HEK293 (cell line): ENCODE data around the gene RASL11A.

Experiments used
- CTCF ChIA-PET: fragments of 350-600 bp; formaldehyde crosslinking; extraction: SDS; loops from one replicate; lab custom pipeline; 2021; ENCODE audit warnings: antibody characterized with exemption; lab: Yijun Ruan, JAX
- POLR2A ChIA-PET: fragments of 300-600 bp; formaldehyde crosslinking; extraction: SDS; loops from one replicate; lab custom pipeline; 2020; ENCODE audit warnings: antibody characterized with exemption, inconsistent platforms; lab: Yijun Ruan, JAX
- H3K27ac ChIP-seq: fragments of 200-500 bp; sonication (Bioruptor generic); 2 replicates; pipeline ENCODE4 v1.5.1; 2014; ENCODE audit warnings: low read depth, low read length, control low read depth, inconsistent platforms; ENCODE audit errors: extremely low read depth
- H3K36me3 ChIP-seq, 2 experiments: fragments of 200-500 bp in 1 of 2; sonication (Bioruptor generic) in 1 of 2; 1 replicate in 1 of 2; 2 replicates in 1 of 2; pipeline ENCODE4 v1.5.1; 2014 to 2017; ENCODE audit warnings: inconsistent platforms in 2 of 2, low read length in 2 of 2; ENCODE audit not compliant: control insufficient read depth in 2 of 2, insufficient read depth in 1 of 2
- H3K4me1 ChIP-seq: fragments of 200-500 bp; sonication (Bioruptor generic); 2 replicates; pipeline ENCODE4 v1.5.1; 2014; ENCODE audit warnings: mild to moderate bottlenecking, low read length, inconsistent platforms; ENCODE audit not compliant: control insufficient read depth, insufficient read depth
- H3K4me3 ChIP-seq: 2 replicates; pipeline ENCODE4 v1.5.1; 2011; ENCODE audit warnings: low read depth, mild to moderate bottlenecking, control low read depth, low read length, moderate library complexity
- H3K9me3 ChIP-seq: fragments of 200-500 bp; sonication (Bioruptor generic); 2 replicates; pipeline ENCODE4 v1.5.1; 2014; ENCODE audit warnings: low read depth, low read length, inconsistent platforms; ENCODE audit not compliant: control insufficient read depth, insufficient read depth
- GLIS2 ChIP-seq: fragments of 450-650 bp; formaldehyde crosslinking; IDR thresholded peaks from 2 replicates; pipeline ENCODE4 v1.5.1; 2016; ENCODE audit warnings: missing biosample characterization, missing genetic modification characterization
- KLF10 ChIP-seq: fragments of 450-650 bp; IDR thresholded peaks from 2 replicates; pipeline ENCODE4 v1.5.1; 2018; ENCODE audit warnings: missing biosample characterization, mild to moderate bottlenecking, missing genetic modification characterization
- KLF17 ChIP-seq: fragments of 450-650 bp; formaldehyde crosslinking; IDR thresholded peaks from 2 replicates; pipeline ENCODE4 v1.5.1; 2016; ENCODE audit warnings: missing biosample characterization, missing genetic modification characterization
- PRDM10 ChIP-seq: fragments of 450-650 bp; formaldehyde crosslinking; IDR thresholded peaks from 2 replicates; pipeline ENCODE4 v1.5.1; 2016; ENCODE audit warnings: missing biosample characterization, missing genetic modification characterization
- REST ChIP-seq: fragments of 450-650 bp; formaldehyde crosslinking; IDR thresholded peaks from 2 replicates; pipeline ENCODE4 v1.5.1; 2016; ENCODE audit warnings: missing biosample characterization, missing genetic modification characterization
- SP3 ChIP-seq: fragments of 450-650 bp; formaldehyde crosslinking; IDR thresholded peaks from 2 replicates; pipeline ENCODE4 v1.5.1; 2016; ENCODE audit warnings: missing biosample characterization, missing genetic modification characterization
- ZNF175 ChIP-seq: fragments of 450-650 bp; formaldehyde crosslinking; IDR thresholded peaks from 2 replicates; pipeline ENCODE4 v1.5.1; 2016; ENCODE audit warnings: missing biosample characterization, missing genetic modification characterization
- ZNF214 ChIP-seq: fragments of 450-650 bp; formaldehyde crosslinking; IDR thresholded peaks from 2 replicates; pipeline ENCODE4 v1.5.1; 2017; ENCODE audit warnings: missing biosample characterization, mild to moderate bottlenecking, missing genetic modification characterization, borderline replicate concordance
- ZNF324 ChIP-seq: fragments of 450-650 bp; formaldehyde crosslinking; IDR thresholded peaks from 2 replicates; pipeline ENCODE4 v1.5.1; 2016; ENCODE audit warnings: missing biosample characterization, missing genetic modification characterization
- ZNF362 ChIP-seq: fragments of 450-650 bp; formaldehyde crosslinking; IDR thresholded peaks from 2 replicates; pipeline ENCODE4 v1.5.1; 2016; ENCODE audit warnings: missing biosample characterization, missing genetic modification characterization
- ZNF394 ChIP-seq: fragments of 450-650 bp; formaldehyde crosslinking; IDR thresholded peaks from 2 replicates; pipeline ENCODE4 v1.5.1; 2016; ENCODE audit warnings: missing biosample characterization, missing genetic modification characterization, mild to moderate bottlenecking, moderate library complexity, borderline replicate concordance
- ZNF416 ChIP-seq: fragments of 450-650 bp; formaldehyde crosslinking; IDR thresholded peaks from 2 replicates; pipeline ENCODE4 v1.5.1; 2016; ENCODE audit warnings: missing biosample characterization, missing genetic modification characterization
- ZNF549 ChIP-seq: fragments of 450-650 bp; IDR thresholded peaks from 2 replicates; pipeline ENCODE4 v1.5.1; 2018; ENCODE audit warnings: missing biosample characterization, missing genetic modification characterization, mild to moderate bottlenecking, inconsistent platforms, moderate library complexity
- ZNF571 ChIP-seq: fragments of 450-650 bp; formaldehyde crosslinking; IDR thresholded peaks from 2 replicates; pipeline ENCODE4 v1.5.0; 2017; ENCODE audit warnings: missing biosample characterization, missing genetic modification characterization

The RASL11A gene

GRCh38 chr13:27266917-27267316 is 3.7 kb upstream of the RASL11A start (continued):
- TF ChIP-seq ZNF362 (tag by site-specific recombination), result no peak
- no peak for TF ChIP-seq KLF17 (tag by site-specific recombination)
- TF ChIP-seq PRDM10 (tag by site-specific recombination), result no peak
- TF ChIP-seq ZNF549, result no peak
- TF ChIP-seq SP3, result no peak
- no peak for TF ChIP-seq ZNF175
- no peak for TF ChIP-seq ZNF416 (tag by site-specific recombination)

- TF ChIP-seq GLIS2 (tag by site-specific recombination) (no peak), ZNF324 (tag by site-specific recombination) (no peak), ZNF571 (tag by site-specific recombination) (no peak), KLF10 (tag by site-specific recombination) (no peak)
- no peak overlapping the region for H3K4me3 ChIP-seq
- H3K36me3 ChIP-seq, result no peaks in the 10 kb centered on the region
- ChIA-PET CTCF (interaction anchor here (1.1 kb wide), 1 partner anchor 27 kb away, joined by 3 read pairs; no protein-coding TSS in a partner anchor), POLR2A (no interaction called here)
- peaks cover 8% of the 10 kb centered on the region for H3K4me1 ChIP-seq
- no peak overlapping the region for H3K27ac ChIP-seq
- no peaks in the 10 kb centered on the region for H3K9me3 ChIP-seq
These were observed 3.0 kb upstream of the RASL11A start for GRCh38 chr13:27267596-27267995.

- H3K27ac ChIP-seq, result no peak overlapping the region
- peaks cover 17% of the 10 kb centered on the region for H3K4me1 ChIP-seq
- peaks cover 0 to 6% of the 10 kb centered on the region in 2 experiments; a peak in 1 of 3 replicates for H3K36me3 ChIP-seq
- POLR2A ChIA-PET, result no interaction called here
- no peak overlapping the region for H3K4me3 ChIP-seq
- CTCF ChIA-PET, result interaction anchor here (0.5 kb wide), 1 partner anchor 12 kb away, joined by 3 read pairs; no protein-coding TSS in a partner anchor
- no peaks in the 10 kb centered on the region for H3K9me3 ChIP-seq
- TF ChIP-seq ZNF394 (tag by site-specific recombination), result no peak
- TF ChIP-seq REST, result peak; percentile 72
- peak; percentile 93 for TF ChIP-seq ZNF214 (tag by site-specific recombination)
These were observed 1.4 kb upstream of the RASL11A start for GRCh38 chr13:27269114-27269665.
